GM19438 (cell line): ENCODE results near the gene KCNG2.

ENCODE experiments used
- ATAC-seq: cut with Tn5 transposase; IDR thresholded peaks from one replicate; pipeline ENCODE4 v1.9.1; 2021; ENCODE audit warnings: low read depth; ENCODE audit not compliant: unreplicated experiment

The KCNG2 gene

DNA sequence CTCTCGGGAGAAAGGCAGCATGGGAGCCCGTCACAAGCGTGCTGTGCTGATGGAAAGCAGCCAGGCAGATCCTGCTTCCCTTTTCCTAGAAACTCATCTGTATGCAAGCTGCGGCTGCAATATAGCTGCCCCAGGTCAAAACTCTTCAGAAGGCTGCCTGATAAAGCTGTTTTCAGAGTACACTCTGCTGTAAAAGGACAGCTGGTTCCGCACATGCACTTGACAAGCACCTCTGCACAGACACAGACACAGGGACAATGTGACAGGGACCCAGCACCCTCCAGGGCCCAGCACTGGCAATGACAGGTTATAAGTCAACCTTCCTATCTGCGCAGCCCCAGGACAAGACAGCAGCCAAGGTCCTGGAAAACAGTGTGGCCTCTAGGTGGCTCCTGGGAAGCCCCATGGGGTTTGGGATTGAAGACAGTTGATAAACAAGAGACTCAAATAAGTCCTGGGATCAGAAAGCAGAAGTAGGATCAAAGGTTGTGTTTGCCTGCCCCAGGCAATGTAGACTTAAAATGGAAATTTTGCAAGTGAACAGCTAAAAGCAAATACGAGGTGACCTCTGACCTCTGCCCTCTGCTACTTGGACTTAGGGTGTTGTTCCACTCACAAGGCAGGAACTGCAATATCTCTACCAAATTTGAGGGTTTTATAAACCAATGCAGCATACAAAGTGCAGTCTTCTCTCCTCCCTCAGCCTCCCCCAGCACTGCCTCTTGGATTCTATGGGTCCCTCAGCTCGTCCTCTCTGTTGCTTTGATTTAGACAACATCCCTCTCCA lies 136.8 kb downstream of the KCNG2 start:
- no peak for ATAC-seq

GRCh38 chr18:79935098-79935480 lies 137.4 kb downstream of the KCNG2 start:
- ATAC-seq, result no peak

DNA sequence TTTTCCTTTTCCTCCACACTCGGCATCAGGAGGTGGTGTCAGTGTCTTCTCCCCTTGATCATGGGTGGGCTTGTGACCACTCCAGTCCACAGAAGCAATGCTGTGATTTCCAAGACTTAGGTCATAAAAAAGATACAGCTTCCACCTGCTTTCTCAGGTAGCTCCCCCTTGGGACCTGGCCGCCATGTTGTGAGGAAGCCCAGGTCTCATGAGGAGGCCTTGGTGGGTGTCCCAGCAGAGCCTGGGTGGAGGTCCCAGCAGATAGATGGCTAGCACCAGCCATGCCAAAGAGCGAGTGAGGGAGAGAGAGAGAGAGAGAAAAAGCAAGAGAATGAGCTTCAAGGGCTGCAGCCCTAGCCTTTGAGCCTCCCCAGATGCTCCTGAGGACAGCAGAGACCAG lies 137.8 kb downstream of the KCNG2 start:
- no peak for ATAC-seq

- ATAC-seq, result no peak
Measured at GRCh38 chr18:79935925-79936324, 138.2 kb downstream of the KCNG2 start.

GRCh38 chr18:79936641-79937040 lies 138.9 kb downstream of the KCNG2 start:
- ATAC-seq, result no peak

- no peak for ATAC-seq
Measured at GRCh38 chr18:79937103-79937860, 139.5 kb downstream of the KCNG2 start.

- ATAC-seq, result no peak
Measured at GRCh38 chr18:79938196-79938595, 140.5 kb downstream of the KCNG2 start.

GRCh38 chr18:79939096-79939495 lies 141.4 kb downstream of the KCNG2 start:
- ATAC-seq, result no peak

DNA sequence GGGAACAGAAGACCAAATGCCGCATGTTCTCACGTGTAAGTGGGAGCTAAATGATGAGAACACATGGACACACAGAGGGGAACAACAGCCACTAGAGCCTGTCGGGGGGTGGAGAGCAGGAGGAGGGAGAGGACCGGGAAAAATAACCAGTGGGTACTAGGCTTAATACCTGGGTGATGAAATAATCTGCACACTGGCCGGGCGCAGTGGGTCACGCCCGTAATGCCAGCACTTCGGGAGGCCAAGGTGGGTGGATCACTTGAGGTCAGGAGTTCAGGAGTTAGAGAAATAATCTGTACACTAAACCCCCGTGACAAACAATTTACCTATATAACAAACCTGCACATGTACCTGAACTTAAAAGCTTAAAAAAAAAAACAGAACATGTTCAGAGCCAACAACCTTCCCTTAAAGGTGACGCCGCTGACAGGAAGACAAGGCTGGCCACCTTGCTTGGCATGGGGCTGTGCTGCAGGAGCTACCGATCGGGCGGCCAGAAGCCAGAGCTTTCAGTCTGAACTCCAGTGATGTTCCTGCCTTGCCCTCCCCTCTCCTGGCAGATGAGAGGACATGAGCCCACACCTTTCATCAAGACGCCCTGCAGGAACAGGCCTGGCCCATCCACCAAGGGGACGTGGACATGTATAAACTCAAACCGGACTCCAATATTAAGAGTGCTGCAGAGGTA lies 142.5 kb downstream of the KCNG2 start:
- ATAC-seq, result no peak

- ATAC-seq, result no peak
Measured at GRCh38 chr18:79940814-79941472, 143.2 kb downstream of the KCNG2 start.

- ATAC-seq, result no peak
Measured at GRCh38 chr18:79941473-79942119, 143.9 kb downstream of the KCNG2 start.

GRCh38 chr18:79942211-79942610 lies 144.5 kb downstream of the KCNG2 start:
- ATAC-seq, result no peak

GRCh38 chr18:79942786-79943607 lies 145.3 kb downstream of the KCNG2 start:
- ATAC-seq, result no peak

- no peak for ATAC-seq
Measured at GRCh38 chr18:79943608-79944125, 145.9 kb downstream of the KCNG2 start.

DNA sequence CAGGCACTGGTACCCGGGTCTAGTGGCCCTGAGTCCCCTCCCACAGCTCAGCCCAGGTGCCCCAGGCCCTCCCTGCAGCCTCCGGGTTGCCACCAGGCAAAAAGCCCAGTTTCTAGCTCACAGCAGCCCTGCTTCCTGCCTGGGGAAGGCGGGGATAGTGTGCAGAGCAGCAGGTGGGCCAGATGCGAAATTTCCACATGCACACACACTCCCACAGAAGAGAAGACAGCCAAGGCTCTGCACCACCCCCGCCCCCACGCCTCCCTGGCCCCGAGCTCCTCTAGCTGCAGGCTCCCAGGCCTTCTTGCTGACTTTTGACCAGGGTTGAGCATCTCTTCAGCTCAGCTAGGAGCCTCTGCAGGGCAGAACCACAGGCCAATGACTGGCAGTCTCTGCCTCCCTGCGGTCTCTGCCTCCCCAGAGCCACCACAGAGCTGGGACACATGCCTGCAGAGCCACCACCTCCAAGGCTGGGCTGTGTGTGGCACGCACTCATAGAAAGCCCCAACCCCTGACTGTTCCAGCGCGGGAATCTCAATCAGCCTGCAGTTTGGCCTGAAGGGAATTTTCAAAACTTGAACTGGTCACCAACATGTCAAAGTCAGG lies 146.5 kb downstream of the KCNG2 start:
- no peak for ATAC-seq

- ATAC-seq, result no peak
Measured at GRCh38 chr18:79944746-79945117, 147.0 kb downstream of the KCNG2 start.

- ATAC-seq, result no peak
Measured at GRCh38 chr18:79945118-79946042, 147.6 kb downstream of the KCNG2 start.
